ENCODE results near the gene TCHHL1.
A peak's percentile ranks its signal among the peaks of the same experiment; 100 is the strongest.

Gene TCHHL1

GRCh38 chr1:152112885-152113432, 24.1 kb upstream of the TCHHL1 start:
- peak overlapping the region; percentile 34; the same call in 1 of the 2 replicates for H3K4me3 ChIP-seq (ENCODE audit: low read depth, low read length)
- TF ChIP-seq CTCF (IDR thresholded peaks at IDR 0.05; ENCODE audit: low read depth, low read length, missing control alignments), result no peak
- no peak for DNase-seq (ENCODE audit: low read depth)

- DNase-seq (ENCODE audit: low read depth), result no peak
- H3K4me3 ChIP-seq (ENCODE audit: low read depth, low read length), result peak overlapping the region; percentile 34
- TF ChIP-seq CTCF (IDR thresholded peaks at IDR 0.05; ENCODE audit: low read depth, low read length, missing control alignments), result no peak
Measured at GRCh38 chr1:152112101-152112884, 23.4 kb upstream of the TCHHL1 start.

GRCh38 chr1:152111515-152111968, 22.7 kb upstream of the TCHHL1 start:
- TF ChIP-seq CTCF (IDR thresholded peaks at IDR 0.05; ENCODE audit: low read depth, low read length, missing control alignments), result no peak
- no peak for DNase-seq (ENCODE audit: low read depth)
- H3K4me3 ChIP-seq (ENCODE audit: low read depth, low read length), result peak overlapping the region; percentile 55

GRCh38 chr1:152110860-152111514, 22.1 kb upstream of the TCHHL1 start:
- no peak for DNase-seq (ENCODE audit: low read depth)
- H3K4me3 ChIP-seq (ENCODE audit: low read depth, low read length), result peak overlapping the region; percentile 55
- TF ChIP-seq CTCF (IDR thresholded peaks at IDR 0.05; ENCODE audit: low read depth, low read length, missing control alignments), result no peak

- H3K4me3 ChIP-seq (ENCODE audit: low read depth, low read length), result peak overlapping the region; percentile 55
- DNase-seq (ENCODE audit: low read depth), result no peak
- no peak for TF ChIP-seq CTCF (IDR thresholded peaks at IDR 0.05; ENCODE audit: low read depth, low read length, missing control alignments)
Measured at GRCh38 chr1:152110365-152110859, 21.5 kb upstream of the TCHHL1 start.

- no peak for TF ChIP-seq CTCF (IDR thresholded peaks at IDR 0.05; ENCODE audit: low read depth, low read length, missing control alignments)
- peak overlapping the region; percentile 55 for H3K4me3 ChIP-seq (ENCODE audit: low read depth, low read length)
- no peak for DNase-seq (ENCODE audit: low read depth)
Measured at GRCh38 chr1:152109998-152110294, 21.1 kb upstream of the TCHHL1 start.
